Measurements from ENCODE around the gene VAX1. TPM values are rescaled to one million over a fixed set of nuclear protein-coding genes. Genes with fewer than 3 reads are reported as not detected.

Gene VAX1
- total RNA-seq, 2 experiments from 2014 or later = not detected

GRCh38 chr10:117184821-117185220, 46.8 kb upstream of the VAX1 start:
- no peak for ATAC-seq (ENCODE audit: poor library complexity)
- ChIA-PET CTCF (no interaction called here), POLR2A (no interaction called here)
- H3K27ac Mint-ChIP-seq = no peak overlapping the region
- no peaks in the 10 kb centered on the region for H3K4me1 Mint-ChIP-seq (ENCODE audit: low read depth)
- H3K27ac ChIP-seq (ENCODE audit: low read depth in 1 of 2, low read length in 2 of 2) = no peak overlapping the region
- H3K36me3 ChIP-seq (ENCODE audit: insufficient read depth, low read length) = no peaks in the 10 kb centered on the region
- H3K27me3 Mint-ChIP-seq = peaks cover 16% of the 10 kb centered on the region
- no peak overlapping the region for H3K4me3 Mint-ChIP-seq
- intact Hi-C loops (cut with DNase I, micrococcal nuclease) = no loop called here
- peaks cover 0 to 7% of the 10 kb centered on the region in 2 experiments for H3K27me3 ChIP-seq (ENCODE audit: control insufficient read depth in 1 of 2, insufficient read depth in 2 of 2, low read length in 2 of 2)
- peaks cover 0 to 5% of the 10 kb centered on the region in 2 experiments for H3K9me3 ChIP-seq (ENCODE audit: control insufficient read depth in 1 of 2, insufficient read depth in 1 of 2, low read length in 2 of 2)
- peaks cover 2% of the 10 kb centered on the region for H3K9me3 Mint-ChIP-seq
- no peak overlapping the region for H3K4me3 ChIP-seq (ENCODE audit: low read length)
- no peaks in the 10 kb centered on the region for H3K4me1 ChIP-seq (ENCODE audit: insufficient read depth, low read length)
- H3K36me3 Mint-ChIP-seq (ENCODE audit: low read depth) = no peaks in the 10 kb centered on the region
- no peak for DNase-seq
- no peak for TF ChIP-seq CTCF (IDR thresholded peaks at IDR 0.05)

GRCh38 chr10:117184296-117184695, 46.2 kb upstream of the VAX1 start:
- POLR2A ChIA-PET = no interaction called here
- intact Hi-C loops (cut with DNase I, micrococcal nuclease) = no loop called here
- no peak overlapping the region for H3K4me3 Mint-ChIP-seq

GRCh38 chr10:117178190-117178589, 40.1 kb upstream of the VAX1 start:
- peaks cover 17% of the 10 kb centered on the region for H3K4me1 ChIP-seq (ENCODE audit: insufficient read depth, low read length)
- no peak overlapping the region for H3K27ac ChIP-seq (ENCODE audit: low read depth in 1 of 2, low read length in 2 of 2)
- ChIA-PET CTCF (no interaction called here), POLR2A (no interaction called here)
- H3K27me3 ChIP-seq (ENCODE audit: control insufficient read depth in 1 of 2, insufficient read depth in 2 of 2, low read length in 2 of 2) = peaks cover 3 to 8% of the 10 kb centered on the region in 2 experiments
- Mint-ChIP-seq H3K4me1 (ENCODE audit: low read depth) (peaks cover 16% of the 10 kb centered on the region), H3K27ac (no peak overlapping the region), H3K27me3 (peaks cover 35% of the 10 kb centered on the region), H3K36me3 (ENCODE audit: low read depth) (no peaks in the 10 kb centered on the region), H3K4me3 (no peak overlapping the region), H3K9me3 (no peaks in the 10 kb centered on the region)
- ATAC-seq (ENCODE audit: poor library complexity) (no peak), DNase-seq (no peak)
- no peak for TF ChIP-seq CTCF (IDR thresholded peaks at IDR 0.05)
- intact Hi-C loops (cut with DNase I, micrococcal nuclease) = no loop called here
- no peak overlapping the region for H3K4me3 ChIP-seq (ENCODE audit: low read length)
- no peaks in the 10 kb centered on the region for H3K36me3 ChIP-seq (ENCODE audit: insufficient read depth, low read length)
- no peaks in the 10 kb centered on the region for H3K9me3 ChIP-seq (ENCODE audit: control insufficient read depth in 1 of 2, insufficient read depth in 1 of 2, low read length in 2 of 2)

More at GRCh38 chr10:117184296-117184695, 46.2 kb upstream of the VAX1 start:
- Histone ChIP-seq H3K36me3 (ENCODE audit: insufficient read depth, low read length) (no peaks in the 10 kb centered on the region), H3K4me1 (ENCODE audit: insufficient read depth, low read length) (no peaks in the 10 kb centered on the region), H3K27me3 (ENCODE audit: control insufficient read depth in 1 of 2, insufficient read depth in 2 of 2, low read length in 2 of 2) (peaks cover 0 to 8% of the 10 kb centered on the region in 2 experiments), H3K27ac (ENCODE audit: low read depth in 1 of 2, low read length in 2 of 2) (no peak overlapping the region), H3K4me3 (ENCODE audit: low read length) (no peak overlapping the region), H3K9me3 (ENCODE audit: control insufficient read depth in 1 of 2, insufficient read depth in 1 of 2, low read length in 2 of 2) (peaks cover 0 to 2% of the 10 kb centered on the region in 2 experiments)
- CTCF ChIA-PET = no interaction called here
- no peak for DNase-seq
- no peak for TF ChIP-seq CTCF (IDR thresholded peaks at IDR 0.05)
- peaks cover 16% of the 10 kb centered on the region for H3K27me3 Mint-ChIP-seq
- H3K27ac Mint-ChIP-seq = no peak overlapping the region
- H3K9me3 Mint-ChIP-seq = peaks cover 2% of the 10 kb centered on the region
- no peaks in the 10 kb centered on the region for H3K36me3 Mint-ChIP-seq (ENCODE audit: low read depth)
- ATAC-seq (ENCODE audit: poor library complexity) = no peak
- H3K4me1 Mint-ChIP-seq (ENCODE audit: low read depth) = no peaks in the 10 kb centered on the region
